ENCODE measurements around the gene TBCCD1.
"Not testable (repeated sequence)": the region's sequence is repeated elsewhere in the genome, so short reads cannot be mapped to it uniquely, and the experiment has no call there.

The TBCCD1 gene

DNA sequence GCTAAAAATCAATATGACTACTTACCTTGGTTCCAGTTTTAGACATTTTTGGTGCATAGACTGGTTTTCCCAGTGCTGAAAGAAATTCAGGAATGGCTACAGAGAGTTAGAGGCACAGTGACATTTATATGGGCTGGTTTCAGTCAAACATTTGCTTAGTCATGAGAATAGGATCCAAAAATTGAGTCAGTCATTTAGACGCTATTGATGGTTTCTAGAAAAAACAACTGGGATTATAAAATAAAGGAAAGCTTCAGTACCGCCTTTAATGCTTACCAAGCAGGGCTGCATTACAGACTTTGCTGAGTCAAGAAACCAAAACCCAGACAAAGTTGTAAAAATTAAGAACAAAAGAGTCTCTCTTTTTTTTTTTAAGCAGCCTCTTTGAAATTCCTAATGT lies 22.9 kb downstream of the TBCCD1 start, which contains the start of gene CRYGS:
CRYGS (minus strand) TSS at position 100 of the 400 bp plus-strand sequence; CDS start at position 46, 54 bp downstream.
- H3K4me3 Mint-ChIP-seq = no peak within 1 kb of the TSS
- H3K4me1 Mint-ChIP-seq (ENCODE audit: low read depth) = peaks cover 20% of the 10 kb centered on the region
- no peak within 1 kb of the TSS for H3K27ac Mint-ChIP-seq
- H3K36me3 Mint-ChIP-seq = peaks cover 5% of the 10 kb centered on the region
- H3K27me3 Mint-ChIP-seq = no peaks in the 10 kb centered on the region
- no peaks in the 10 kb centered on the region for H3K9me3 Mint-ChIP-seq (ENCODE audit: low read depth)

- peaks cover 46% of the 10 kb centered on the region for H3K4me1 Mint-ChIP-seq (ENCODE audit: low read depth)
- H3K4me3 Mint-ChIP-seq = peak overlapping the region; percentile 14
- no peaks in the 10 kb centered on the region for H3K27me3 Mint-ChIP-seq
- peak overlapping the region; percentile 5 for H3K27ac Mint-ChIP-seq
- no peaks in the 10 kb centered on the region for H3K9me3 Mint-ChIP-seq (ENCODE audit: low read depth)
- H3K36me3 Mint-ChIP-seq = peaks cover 2% of the 10 kb centered on the region
These were observed 26.3 kb downstream of the TBCCD1 start for GRCh38 chr3:186540835-186541226.

- H3K36me3 Mint-ChIP-seq = peaks cover 2% of the 10 kb centered on the region
- no peaks in the 10 kb centered on the region for H3K9me3 Mint-ChIP-seq (ENCODE audit: low read depth)
- H3K27me3 Mint-ChIP-seq = no peaks in the 10 kb centered on the region
- H3K4me3 Mint-ChIP-seq = peak overlapping the region; percentile 14
- peaks cover 51% of the 10 kb centered on the region for H3K4me1 Mint-ChIP-seq (ENCODE audit: low read depth)
- H3K27ac Mint-ChIP-seq = peak overlapping the region; percentile 5
These were observed 26.8 kb downstream of the TBCCD1 start for GRCh38 chr3:186540221-186540834.

DNA sequence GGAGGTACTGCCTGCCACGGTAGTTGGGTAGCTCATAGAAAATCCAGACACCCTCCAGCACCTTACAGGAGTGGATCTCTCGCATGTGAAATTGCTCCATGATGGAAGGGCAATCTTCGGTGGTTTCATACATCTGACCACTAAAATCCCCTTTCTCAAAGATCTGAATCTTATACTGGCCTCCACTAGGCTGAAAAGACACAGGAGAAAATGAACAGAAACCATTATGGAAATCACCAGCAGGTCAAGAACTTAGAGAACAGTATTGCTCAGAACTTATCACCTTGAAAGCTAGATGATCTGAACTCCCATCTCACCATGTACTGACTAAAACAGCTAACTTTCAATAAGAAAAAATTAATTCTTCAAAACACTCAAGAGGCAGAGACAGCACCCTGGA lies 28.4 kb downstream of the TBCCD1 start:
- Mint-ChIP-seq H3K36me3 (peaks cover 2% of the 10 kb centered on the region), H3K27me3 (no peaks in the 10 kb centered on the region), H3K27ac (peak overlapping the region; percentile 24), H3K4me1 (ENCODE audit: low read depth) (peaks cover 67% of the 10 kb centered on the region), H3K4me3 (no peak overlapping the region), H3K9me3 (ENCODE audit: low read depth) (no peaks in the 10 kb centered on the region)

DNA sequence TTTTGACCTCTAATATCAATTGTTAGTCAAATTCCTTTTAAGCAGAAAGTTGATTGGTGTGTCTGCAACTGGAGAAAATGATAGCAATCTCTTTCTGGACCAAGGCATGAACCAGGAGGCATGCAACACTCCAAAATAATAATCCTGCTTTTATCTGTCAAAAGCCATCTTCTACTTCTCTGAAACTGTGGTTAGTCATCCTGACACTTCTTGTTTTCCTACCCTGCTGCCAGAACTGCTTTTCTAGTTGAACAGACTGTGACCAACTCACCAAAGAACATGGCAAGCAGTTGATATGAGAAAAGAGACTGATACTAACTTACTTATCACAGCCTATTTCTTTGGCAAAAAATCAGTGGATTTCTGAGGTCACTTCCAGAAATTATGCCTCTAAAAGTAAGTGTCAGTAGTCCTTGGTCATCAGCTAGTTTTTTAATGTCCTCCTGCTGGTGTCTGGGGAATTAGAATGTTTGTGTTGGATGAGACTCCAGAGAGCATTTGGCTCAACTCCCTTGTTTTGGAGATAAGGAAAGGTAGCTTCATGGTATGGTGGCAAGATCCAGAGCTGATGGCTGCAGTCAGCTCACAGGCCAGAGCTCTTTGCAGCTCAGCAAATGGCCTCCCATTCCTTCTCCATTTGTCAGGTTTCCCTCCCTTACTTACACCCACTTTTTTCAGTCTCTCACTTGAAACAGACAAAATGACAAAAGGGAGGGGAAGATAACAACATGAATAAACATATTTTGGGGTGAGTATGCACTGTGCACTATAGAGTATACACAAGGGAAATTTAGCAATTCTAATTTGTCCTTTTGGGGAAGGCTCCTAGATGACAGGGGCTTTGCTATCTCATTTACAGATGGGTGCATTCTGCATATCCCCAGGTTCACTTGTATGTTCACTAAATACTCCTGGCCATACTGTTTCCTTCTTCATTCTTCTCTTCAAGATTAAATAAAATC lies 30.0 kb downstream of the TBCCD1 start:
- H3K27ac Mint-ChIP-seq = peak overlapping the region; percentile 84
- peaks cover 81% of the 10 kb centered on the region for H3K4me1 Mint-ChIP-seq (ENCODE audit: low read depth)
- no peaks in the 10 kb centered on the region for H3K27me3 Mint-ChIP-seq
- peak overlapping the region; percentile 45 for H3K4me3 Mint-ChIP-seq
- H3K9me3 Mint-ChIP-seq (ENCODE audit: low read depth) = no peaks in the 10 kb centered on the region
- H3K36me3 Mint-ChIP-seq = peaks cover 3% of the 10 kb centered on the region

GRCh38 chr3:186534113-186534669 lies 32.9 kb downstream of the TBCCD1 start:
- peaks cover 11% of the 10 kb centered on the region for H3K36me3 Mint-ChIP-seq
- H3K4me3 Mint-ChIP-seq = peak overlapping the region; percentile 83
- H3K27me3 Mint-ChIP-seq = no peaks in the 10 kb centered on the region
- H3K4me1 Mint-ChIP-seq (ENCODE audit: low read depth) = peaks cover 87% of the 10 kb centered on the region
- peak overlapping the region; percentile 98 for H3K27ac Mint-ChIP-seq
- H3K9me3 Mint-ChIP-seq (ENCODE audit: low read depth) = no peaks in the 10 kb centered on the region

GRCh38 chr3:186532598-186533072 lies 34.5 kb downstream of the TBCCD1 start:
- H3K4me1 Mint-ChIP-seq (ENCODE audit: low read depth) = peaks cover 93% of the 10 kb centered on the region
- no peaks in the 10 kb centered on the region for H3K9me3 Mint-ChIP-seq (ENCODE audit: low read depth)
- peaks cover 18% of the 10 kb centered on the region for H3K36me3 Mint-ChIP-seq
- H3K27ac Mint-ChIP-seq = peak overlapping the region; percentile 67
- no peak overlapping the region for H3K4me3 Mint-ChIP-seq
- no peaks in the 10 kb centered on the region for H3K27me3 Mint-ChIP-seq

DNA sequence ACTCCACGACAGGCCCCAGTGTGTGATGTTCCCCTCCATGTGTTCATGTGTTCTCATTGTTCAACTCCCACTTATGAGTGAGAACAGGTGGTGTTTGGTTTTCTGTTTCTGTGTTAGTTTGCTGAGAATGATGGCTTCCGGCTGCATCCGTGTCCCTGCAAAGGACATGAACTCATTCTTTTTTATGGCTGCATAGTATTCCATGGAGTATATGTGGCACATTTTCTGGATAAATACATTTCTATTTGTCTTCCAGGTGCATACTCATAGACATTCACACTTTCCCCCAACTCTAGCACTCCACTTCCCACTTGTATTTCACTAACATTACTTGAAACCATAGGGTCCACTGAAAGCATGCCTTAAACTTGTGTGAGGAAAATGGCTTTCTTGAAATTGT lies 35.4 kb downstream of the TBCCD1 start:
- not testable (repeated sequence) for H3K4me3 Mint-ChIP-seq; H3K9me3 Mint-ChIP-seq (ENCODE audit: low read depth); H3K27me3 Mint-ChIP-seq
- H3K4me1 Mint-ChIP-seq (ENCODE audit: low read depth) = peaks cover 85% of the 10 kb centered on the region
- peak overlapping the region; percentile 11 for H3K27ac Mint-ChIP-seq
- peaks cover 21% of the 10 kb centered on the region for H3K36me3 Mint-ChIP-seq

DNA sequence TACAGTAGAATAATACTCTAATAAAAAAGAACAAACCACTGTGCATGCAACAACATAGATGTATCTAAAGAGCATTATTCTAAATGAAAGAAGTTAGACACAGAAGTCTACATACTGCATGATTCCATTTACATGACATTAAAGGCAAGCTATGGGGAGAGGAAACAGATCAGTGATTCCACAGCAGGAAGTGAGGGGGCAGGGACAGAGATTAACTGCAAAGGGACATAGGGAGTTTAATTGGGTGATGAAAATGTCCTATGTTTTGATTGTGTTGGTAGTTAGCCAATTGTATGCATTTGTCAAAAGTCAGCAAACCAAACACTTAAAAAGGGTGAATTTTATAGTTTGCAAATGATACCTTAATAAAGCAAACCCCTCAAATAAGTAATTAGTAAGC lies 36.7 kb downstream of the TBCCD1 start:
- Mint-ChIP-seq H3K36me3 (peaks cover 24% of the 10 kb centered on the region), H3K27me3 (no peaks in the 10 kb centered on the region), H3K27ac (no peak overlapping the region), H3K9me3 (ENCODE audit: low read depth) (no peaks in the 10 kb centered on the region), H3K4me3 (no peak overlapping the region), H3K4me1 (ENCODE audit: low read depth) (peaks cover 72% of the 10 kb centered on the region)

- peaks cover 62% of the 10 kb centered on the region for H3K4me1 Mint-ChIP-seq (ENCODE audit: low read depth)
- H3K4me3 Mint-ChIP-seq = no peak overlapping the region
- no peaks in the 10 kb centered on the region for H3K27me3 Mint-ChIP-seq
- no peaks in the 10 kb centered on the region for H3K9me3 Mint-ChIP-seq (ENCODE audit: low read depth)
- H3K27ac Mint-ChIP-seq = peak overlapping the region; percentile 78
- peaks cover 24% of the 10 kb centered on the region for H3K36me3 Mint-ChIP-seq
These were observed 37.7 kb downstream of the TBCCD1 start for GRCh38 chr3:186529201-186529999.

DNA sequence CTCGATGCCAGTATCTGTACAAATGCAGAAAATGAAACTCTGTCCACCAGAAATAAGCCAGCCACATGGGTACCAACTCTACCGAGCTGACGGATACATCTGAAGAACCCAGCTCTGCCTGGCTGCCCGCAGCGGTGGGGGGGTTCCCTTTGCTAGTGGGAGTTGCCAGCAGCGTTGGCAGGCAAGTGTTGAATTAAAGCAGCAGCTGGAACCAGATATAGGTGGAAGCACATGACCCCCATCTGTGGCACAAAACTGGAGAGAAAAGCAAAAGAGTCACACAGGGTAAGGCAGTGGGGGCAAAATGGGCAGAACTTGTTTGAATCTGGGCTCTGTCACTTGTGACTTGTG lies 40.9 kb downstream of the TBCCD1 start:
- no peaks in the 10 kb centered on the region for H3K9me3 Mint-ChIP-seq (ENCODE audit: low read depth)
- no peaks in the 10 kb centered on the region for H3K27me3 Mint-ChIP-seq
- H3K4me3 Mint-ChIP-seq = no peak overlapping the region
- H3K4me1 Mint-ChIP-seq (ENCODE audit: low read depth) = peaks cover 44% of the 10 kb centered on the region
- peaks cover 23% of the 10 kb centered on the region for H3K36me3 Mint-ChIP-seq
- H3K27ac Mint-ChIP-seq = no peak overlapping the region

- Mint-ChIP-seq H3K4me1 (ENCODE audit: low read depth) (peaks cover 45% of the 10 kb centered on the region), H3K27ac (no peak overlapping the region), H3K4me3 (no peak overlapping the region), H3K27me3 (no peaks in the 10 kb centered on the region), H3K9me3 (ENCODE audit: low read depth) (no peaks in the 10 kb centered on the region), H3K36me3 (peaks cover 20% of the 10 kb centered on the region)
These were observed 41.5 kb downstream of the TBCCD1 start for GRCh38 chr3:186525369-186526255.

- Mint-ChIP-seq H3K4me3 (no peak overlapping the region), H3K36me3 (peaks cover 20% of the 10 kb centered on the region), H3K27me3 (no peaks in the 10 kb centered on the region), H3K9me3 (ENCODE audit: low read depth) (no peaks in the 10 kb centered on the region), H3K27ac (no peak overlapping the region), H3K4me1 (ENCODE audit: low read depth) (peaks cover 45% of the 10 kb centered on the region)
These were observed 42.5 kb downstream of the TBCCD1 start for GRCh38 chr3:186524616-186525015.

DNA sequence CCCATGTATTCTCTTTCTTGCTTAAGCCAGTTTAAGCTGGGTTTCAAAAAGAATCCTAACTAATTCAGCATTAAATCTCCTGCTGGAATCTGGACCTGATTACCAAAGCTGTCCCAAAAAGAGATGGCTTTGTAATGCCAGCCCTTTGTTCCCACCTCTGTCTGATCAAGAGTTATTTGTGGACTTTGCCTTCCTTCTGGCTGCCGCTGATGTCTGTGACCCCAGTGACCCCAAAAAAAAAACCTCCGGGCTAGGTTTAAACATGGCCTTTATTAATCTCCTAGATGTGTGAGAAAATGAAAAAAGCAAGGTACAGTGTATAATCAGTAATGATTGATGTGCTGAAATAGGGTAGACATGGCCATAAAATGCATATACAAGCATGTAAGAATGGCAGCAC lies 43.7 kb downstream of the TBCCD1 start:
- Mint-ChIP-seq H3K27me3 (no peaks in the 10 kb centered on the region), H3K27ac (no peak overlapping the region), H3K9me3 (ENCODE audit: low read depth) (no peaks in the 10 kb centered on the region), H3K36me3 (peaks cover 14% of the 10 kb centered on the region), H3K4me1 (ENCODE audit: low read depth) (peaks cover 45% of the 10 kb centered on the region), H3K4me3 (no peak overlapping the region)
